Right cardiac atrium (tissue), 5 donors: ENCODE results near the gene FHOD3. TPM values are rescaled to one million over a fixed set of nuclear protein-coding genes. Genes with fewer than 3 reads are reported as not detected.

Experiments used
- ATAC-seq, 2 donors: fragments of 200-7000 bp; cut with Tn5 transposase; one replicate each; pipeline versions ENCODE4 v1.8.0 to v1.9.1; 2020; ENCODE audit warnings: moderate library complexity in 2 of 2, mild to moderate bottlenecking in 1 of 2
- DNase-seq, 3 donors: peaks; one replicate each; pipeline ENCODE4 v3.0.0-alpha.2; 2020
- H3K27ac ChIP-seq: one replicate; pipeline ENCODE4 v1.5.1; 2013; ENCODE audit warnings: mild to moderate bottlenecking, low read length, control low read depth, moderate library complexity
- H3K27me3 ChIP-seq: one replicate; pipeline ENCODE4 v1.6.1; 2013; ENCODE audit not compliant: control insufficient read depth, insufficient read depth
- H3K4me1 ChIP-seq: one replicate; pipeline ENCODE4 v1.6.1; 2013; ENCODE audit warnings: low read length; ENCODE audit not compliant: control insufficient read depth, insufficient read depth
- H3K4me3 ChIP-seq: one replicate; pipeline ENCODE4 v1.5.1; 2013; ENCODE audit warnings: low read length, control low read depth
- H3K9me3 ChIP-seq: one replicate; pipeline ENCODE4 v1.6.1; 2013; ENCODE audit warnings: low read length; ENCODE audit not compliant: control insufficient read depth
- whole genome bisulfite sequencing: extraction: QIAGEN DNeasy Blood & Tissue Kit; methylation state at CpG from one replicate; pipeline ENCODE4 v1.1.7; 2013; 5-methylcytosine and 5-hydroxymethylcytosine counted together
- intact Hi-C, 4 donors: fragments of 100-400 bp; cut with DNase I; formaldehyde crosslinking; loops; one replicate each; pipeline versions ENCODE4 v1.11.0 to v1.14.0; 2022 to 2023
- polyA plus RNA-seq: library from polyadenylated mRNA; stranded (reverse); fragments of 200-250 nt; gene quantifications from one replicate; pipeline ENCODE4 v1.2.3, GENCODE V29; 2013
- total RNA-seq, 4 donors: library from RNA; stranded (reverse); fragmentation: NEBNext Ultra II Directional; extraction: Animal tissue kit (Norgen Biotek cat#: 25700); gene quantifications; one replicate each; pipeline ENCODE4 v1.2.1, GENCODE V29; 2021
- donor health status: healthy with polysubstance abuse.
- donor health status: DM: no; HTN: yes; CAD: no.
- donor health status: DM: no; HTN: no; CAD: no.
- donor health status: DM: no; HTN: yes; CAD: no; lungs with severe emphysema.
- donor health status: DM: yes; HTN: yes; CAD: no.

FHOD3 gene
- total and polyA plus RNA-seq, 5 donors: 118 to 157 (median 138) TPM

DNA sequence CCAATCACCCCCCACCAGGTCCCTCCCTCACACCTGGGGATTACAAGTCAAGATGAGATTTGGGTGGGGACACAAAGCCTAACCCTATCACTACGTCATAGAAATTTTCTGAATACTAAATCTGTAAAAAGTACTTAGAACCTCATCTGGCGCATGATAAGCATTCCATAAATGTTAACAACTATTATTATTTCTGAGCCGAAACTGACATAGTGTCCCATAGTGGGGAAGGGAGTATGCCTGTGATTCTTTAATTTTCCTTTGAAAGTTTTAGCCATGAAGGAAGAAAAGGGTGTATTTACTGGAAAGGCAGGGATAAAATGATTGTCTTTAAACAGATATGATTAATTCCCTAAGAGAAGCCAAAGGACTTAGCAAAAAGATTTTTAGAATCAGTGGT is 71.4 kb downstream of the FHOD3 start:
- Histone ChIP-seq H3K4me1 (peaks cover 5% of the 10 kb centered on the region), H3K27ac (no peak overlapping the region)

DNA sequence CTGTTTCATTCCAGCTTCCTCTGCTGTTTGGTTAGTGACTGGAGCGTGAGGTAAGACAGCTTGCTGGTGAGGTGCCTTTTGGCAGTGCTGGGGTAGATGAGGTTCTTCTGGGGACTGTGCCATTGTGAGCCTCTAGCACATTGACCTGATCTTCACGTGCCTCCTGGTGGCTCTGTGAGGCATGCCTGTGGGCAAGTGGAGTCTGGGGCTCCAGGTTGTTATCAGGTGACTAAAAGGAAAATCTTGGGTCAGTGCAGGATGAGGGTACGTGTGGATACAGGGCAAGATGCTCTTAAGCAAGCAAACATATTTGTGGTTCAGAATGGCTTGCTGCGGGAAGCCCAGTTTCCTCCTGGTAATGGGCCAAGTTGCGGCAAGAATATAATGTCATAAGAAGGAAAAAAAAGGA is 75.4 kb downstream of the FHOD3 start:
- H3K4me1 ChIP-seq: peaks cover 5% of the 10 kb centered on the region
- intact Hi-C loops: loop anchor here in 1 of 4 donors (10.0 kb wide), 1 partner anchor 92 kb away; no protein-coding TSS in a partner anchor
- peak overlapping the region; percentile 39 for H3K27ac ChIP-seq
- no peak overlapping the region for H3K4me3 ChIP-seq
- H3K9me3 ChIP-seq: no peaks in the 10 kb centered on the region
- WGBS: 51% methylated on average over 5 of the region's 5 CpGs
- no peak for DNase-seq
- H3K27me3 ChIP-seq: no peaks in the 10 kb centered on the region
- ATAC-seq: peak; percentile 22

More for the DNA sequence above, 71.4 kb downstream of the FHOD3 start:
- ATAC-seq (no peak), DNase-seq (no peak)
- intact Hi-C loops: no loop called here
- Histone ChIP-seq H3K9me3 (no peaks in the 10 kb centered on the region), H3K27me3 (no peaks in the 10 kb centered on the region), H3K4me3 (no peak overlapping the region)
- 57% methylated on average over 3 of the region's 3 CpGs for WGBS

DNA sequence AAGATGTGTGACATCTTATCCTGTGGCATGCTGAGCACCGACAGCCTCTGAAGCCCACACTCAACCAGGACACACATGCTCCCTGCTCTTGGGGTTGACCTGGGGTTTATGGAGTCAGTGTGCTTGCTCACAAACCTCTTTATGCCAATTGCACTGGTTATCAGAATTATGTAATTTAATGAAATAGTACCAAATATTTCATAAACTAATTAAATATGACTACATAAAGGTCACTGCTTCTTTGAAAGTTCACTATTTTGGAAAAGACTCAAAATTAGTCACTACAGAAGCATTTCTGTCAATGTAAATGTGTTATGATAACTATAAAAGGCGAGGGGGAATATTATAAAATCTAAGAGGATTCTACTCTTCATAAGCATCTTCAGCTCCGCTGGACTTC is 76.7 kb downstream of the FHOD3 start:
- Histone ChIP-seq H3K4me3 (no peak overlapping the region), H3K27ac (no peak overlapping the region), H3K9me3 (no peaks in the 10 kb centered on the region), H3K27me3 (no peaks in the 10 kb centered on the region), H3K4me1 (peaks cover 5% of the 10 kb centered on the region)
- no peak for ATAC-seq
- WGBS: 64% methylated on average over 3 of the region's 3 CpGs
- DNase-seq: no peak
- intact Hi-C loops: loop anchor here in 1 of 4 donors (10.0 kb wide), 1 partner anchor 91 kb away; no protein-coding TSS in a partner anchor

DNA sequence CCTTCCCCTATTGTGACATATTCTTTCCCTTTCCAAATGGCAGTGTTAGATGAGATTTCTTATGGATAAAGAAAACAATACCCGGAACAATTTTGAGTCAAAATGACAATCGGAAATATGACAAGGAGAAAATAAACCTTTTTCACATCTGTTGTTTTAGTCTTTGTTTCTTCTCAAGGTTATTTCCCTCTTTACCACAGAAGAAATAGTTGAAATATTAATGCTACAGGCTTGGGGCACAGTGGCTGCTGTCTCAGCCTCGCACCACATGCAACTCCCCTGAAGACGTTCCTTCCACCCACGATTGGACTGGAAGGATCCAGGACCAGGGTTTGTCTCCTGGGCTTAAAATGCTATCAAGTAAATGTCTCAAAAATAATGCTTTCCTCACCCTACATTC is 77.6 kb downstream of the FHOD3 start:
- Histone ChIP-seq H3K4me1 (peaks cover 5% of the 10 kb centered on the region), H3K4me3 (no peak overlapping the region), H3K27me3 (no peaks in the 10 kb centered on the region), H3K9me3 (no peaks in the 10 kb centered on the region), H3K27ac (no peak overlapping the region)
- no peak for DNase-seq
- intact Hi-C loops: loop anchor here in 1 of 4 donors (10.0 kb wide), 1 partner anchor 90 kb away; no protein-coding TSS in a partner anchor
- ATAC-seq: no peak
- WGBS: 67% methylated on average over 5 of the region's 5 CpGs

DNA sequence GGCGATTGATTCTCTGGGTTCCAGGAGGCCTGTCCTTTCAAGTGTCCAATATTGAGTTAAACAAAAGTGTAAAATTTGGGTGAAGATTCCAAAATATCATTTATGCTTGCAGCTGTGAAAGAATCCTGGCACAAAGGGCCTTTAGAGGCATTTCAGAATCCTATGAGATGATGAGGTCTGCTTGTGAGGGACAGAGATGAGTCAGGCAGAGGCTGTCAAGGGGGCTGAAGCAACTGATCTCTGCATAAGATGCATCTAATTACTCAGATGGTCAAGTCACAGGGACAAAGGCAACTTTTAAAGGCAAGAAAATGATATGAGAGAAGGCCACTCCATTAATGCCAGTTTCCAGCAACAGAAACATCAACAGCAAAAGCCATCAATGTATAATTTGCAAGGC is 78.8 kb downstream of the FHOD3 start:
- WGBS: 89% methylated on average over 1 of the region's 1 CpG
- no peak overlapping the region for H3K27ac ChIP-seq
- ATAC-seq: no peak
- intact Hi-C loops: loop anchor here in 1 of 4 donors (10.0 kb wide), 1 partner anchor 88 kb away; no protein-coding TSS in a partner anchor
- DNase-seq: no peak
- no peak overlapping the region for H3K4me3 ChIP-seq
- H3K9me3 ChIP-seq: no peaks in the 10 kb centered on the region
- no peaks in the 10 kb centered on the region for H3K27me3 ChIP-seq
- H3K4me1 ChIP-seq: peaks cover 7% of the 10 kb centered on the region

DNA sequence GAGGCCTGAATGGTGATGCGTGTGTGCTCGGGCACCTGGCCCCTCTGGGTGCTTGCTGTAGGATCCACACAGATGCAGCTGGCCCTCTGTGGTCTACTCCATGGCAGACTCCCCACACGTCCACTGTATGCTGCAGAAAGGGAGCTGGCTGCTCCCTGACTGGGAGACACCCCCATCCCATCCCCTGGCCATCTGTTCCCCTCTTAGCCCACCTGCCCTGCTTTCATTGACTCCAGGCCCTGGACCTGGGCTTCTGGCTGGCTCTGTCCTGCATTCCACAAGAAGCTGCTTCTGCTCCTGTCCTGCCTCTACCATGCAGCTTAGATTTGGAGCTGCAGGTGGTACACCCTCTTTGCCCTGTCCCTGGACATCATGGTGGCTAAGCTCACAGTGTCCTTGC is 80.1 kb downstream of the FHOD3 start:
- DNase-seq (no peak), ATAC-seq (no peak)
- intact Hi-C loops: loop anchor here in 1 of 4 donors (10.0 kb wide), 1 partner anchor 87 kb away; no protein-coding TSS in a partner anchor
- no peaks in the 10 kb centered on the region for H3K9me3 ChIP-seq
- no peak overlapping the region for H3K4me3 ChIP-seq
- peaks cover 11% of the 10 kb centered on the region for H3K4me1 ChIP-seq
- 82% methylated on average over 3 of the region's 3 CpGs for WGBS
- no peaks in the 10 kb centered on the region for H3K27me3 ChIP-seq
- H3K27ac ChIP-seq: no peak overlapping the region

DNA sequence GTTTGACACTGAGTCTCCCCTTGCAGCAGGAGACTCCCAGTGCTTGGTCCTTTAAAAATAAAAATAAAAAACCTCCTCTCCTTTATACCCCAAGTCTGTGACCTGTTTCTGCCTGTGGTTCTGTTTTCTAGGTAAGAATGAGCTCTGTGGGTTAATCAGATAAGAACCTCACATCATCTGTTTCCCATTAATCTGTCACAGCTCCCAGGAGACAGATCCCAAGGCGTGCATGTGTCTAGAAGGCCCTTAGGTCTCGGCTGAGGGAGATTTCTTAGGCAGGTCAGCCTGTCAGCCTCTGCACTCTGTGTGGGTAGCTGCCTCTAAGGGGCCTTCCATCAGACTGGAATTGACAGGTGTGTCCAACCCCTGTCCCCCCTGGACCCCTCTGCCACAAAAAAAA is 80.7 kb downstream of the FHOD3 start:
- H3K27me3 ChIP-seq: no peaks in the 10 kb centered on the region
- 58% methylated on average over 2 of the region's 2 CpGs for WGBS
- no peak overlapping the region for H3K4me3 ChIP-seq
- DNase-seq (no peak), ATAC-seq (no peak)
- H3K9me3 ChIP-seq: no peaks in the 10 kb centered on the region
- H3K27ac ChIP-seq: no peak overlapping the region
- H3K4me1 ChIP-seq: peaks cover 8% of the 10 kb centered on the region
- intact Hi-C loops: loop anchor here in 1 of 4 donors (10.0 kb wide), 1 partner anchor 87 kb away; no protein-coding TSS in a partner anchor

DNA sequence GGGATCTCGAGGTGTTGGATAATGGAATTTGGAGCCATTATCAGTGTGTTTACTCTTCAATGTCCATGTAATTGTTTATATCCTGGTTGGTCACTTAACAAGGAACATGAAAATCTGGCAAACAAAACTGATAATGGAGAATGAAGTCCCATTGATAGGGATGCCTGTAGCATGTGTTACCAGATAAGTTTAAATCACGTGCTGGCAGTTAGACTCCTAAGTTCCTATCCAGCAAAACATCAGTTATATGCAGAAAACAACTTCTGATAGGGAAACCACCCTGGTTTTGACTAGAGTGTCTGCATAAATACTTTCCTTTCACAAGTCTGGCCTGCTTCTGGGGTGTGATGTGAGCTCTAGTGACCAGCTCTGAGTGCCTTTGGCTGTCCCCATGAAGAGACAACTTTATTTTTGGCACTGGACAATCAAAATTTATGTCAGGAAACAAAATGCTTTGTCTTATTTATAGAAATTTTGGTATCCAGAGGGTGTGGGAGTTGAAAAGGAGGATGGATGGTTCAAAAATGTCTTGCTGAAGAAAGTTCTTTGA is 82.0 kb downstream of the FHOD3 start:
- no peak for DNase-seq
- no peaks in the 10 kb centered on the region for H3K27me3 ChIP-seq
- H3K4me3 ChIP-seq: no peak overlapping the region
- 33% methylated on average over 2 of the region's 2 CpGs for WGBS
- H3K4me1 ChIP-seq: peaks cover 11% of the 10 kb centered on the region
- intact Hi-C loops: loop anchor here in 1 of 4 donors (10.0 kb wide), 1 partner anchor 85 kb away; no protein-coding TSS in a partner anchor
- H3K9me3 ChIP-seq: no peaks in the 10 kb centered on the region
- ATAC-seq: peak; percentile 62 to 72
- H3K27ac ChIP-seq: peak overlapping the region; percentile 15

DNA sequence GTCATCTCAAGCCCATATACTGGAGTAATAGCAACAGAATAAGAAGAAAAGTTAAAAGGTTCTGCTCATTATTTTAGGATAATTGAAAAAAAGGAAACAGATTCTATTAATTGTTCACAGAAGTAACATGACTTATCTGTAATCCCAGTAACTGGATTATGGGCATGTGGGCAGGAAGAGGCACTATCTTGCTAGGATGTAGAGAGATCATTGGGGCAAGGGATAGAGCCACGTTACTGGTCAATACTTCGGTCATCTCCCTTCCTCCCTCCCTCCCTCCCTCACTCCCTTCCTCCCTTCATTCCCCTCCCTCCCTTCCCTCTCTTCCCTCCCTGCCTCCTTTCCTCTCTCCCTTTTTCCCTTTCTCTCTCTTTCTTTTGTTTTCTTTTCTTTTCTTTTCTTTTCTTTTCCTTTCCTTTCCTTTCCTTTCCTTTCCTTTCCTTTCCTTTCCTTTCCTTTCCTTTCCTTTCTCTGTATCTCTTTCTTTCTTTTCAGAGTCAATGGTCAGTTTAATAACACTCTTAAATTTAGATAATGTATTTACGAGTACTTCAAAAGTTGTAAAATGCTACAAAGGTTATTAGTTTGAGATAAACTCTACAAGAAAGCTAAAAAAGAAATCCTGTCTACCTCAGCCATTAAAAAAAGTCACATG is 82.8 kb downstream of the FHOD3 start:
- DNase-seq: no peak
- Histone ChIP-seq H3K4me1 (peaks cover 9% of the 10 kb centered on the region), H3K27ac (peak overlapping the region; percentile 49), H3K27me3 (no peaks in the 10 kb centered on the region), H3K9me3 (no peaks in the 10 kb centered on the region), H3K4me3 (no peak overlapping the region)
- WGBS: 58% methylated on average over 3 of the region's 3 CpGs
- no peak for ATAC-seq
- intact Hi-C loops: no loop called here

DNA sequence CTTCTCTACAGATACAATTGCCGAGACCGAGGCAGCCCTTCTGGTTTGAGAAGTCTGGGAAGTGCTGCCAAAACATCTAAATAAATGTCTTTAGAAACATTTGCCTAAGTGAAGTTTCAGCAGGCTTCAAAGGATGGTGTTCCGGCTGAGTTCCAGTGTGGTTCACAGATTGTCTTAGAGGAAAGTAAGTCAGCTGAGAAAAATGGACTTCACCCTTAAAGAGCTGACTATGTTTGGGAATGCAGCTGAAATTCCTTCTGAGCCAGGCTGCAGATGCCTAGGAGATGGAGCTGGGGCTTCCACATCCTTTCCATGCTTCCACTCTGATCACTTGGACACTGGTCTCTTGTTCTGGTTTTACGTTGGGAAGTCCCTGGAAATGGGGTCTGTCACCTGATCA is 83.6 kb downstream of the FHOD3 start:
- Histone ChIP-seq H3K27me3 (no peaks in the 10 kb centered on the region), H3K4me3 (no peak overlapping the region), H3K9me3 (no peaks in the 10 kb centered on the region), H3K4me1 (peaks cover 9% of the 10 kb centered on the region), H3K27ac (peak overlapping the region; percentile 49)
- 70% methylated on average over 4 of the region's 4 CpGs for WGBS
- DNase-seq (no peak), ATAC-seq (no peak)
- intact Hi-C loops: no loop called here

DNA sequence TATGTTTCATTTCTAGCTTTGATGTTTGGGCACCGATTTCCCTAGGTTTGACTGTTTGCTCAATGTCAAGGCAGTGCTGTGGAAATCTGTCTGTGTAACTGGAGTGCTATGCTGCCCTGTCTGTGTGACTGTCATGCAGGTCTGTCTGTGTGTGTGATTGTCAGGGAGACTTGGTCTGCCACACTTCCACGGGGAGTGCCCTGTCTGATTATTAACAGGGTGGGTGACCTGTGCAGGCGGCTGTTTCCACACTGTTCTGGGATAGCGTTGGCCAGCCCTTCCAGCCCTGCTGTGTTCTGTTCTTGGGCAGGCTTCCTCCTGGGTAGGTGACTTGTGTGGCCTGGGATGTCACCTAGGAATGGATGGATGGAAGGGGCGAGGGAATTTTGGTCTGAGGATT is 85.3 kb downstream of the FHOD3 start:
- H3K4me3 ChIP-seq: no peak overlapping the region
- ATAC-seq: peak; percentile 32 to 47
- DNase-seq: no peak
- H3K9me3 ChIP-seq: no peaks in the 10 kb centered on the region
- WGBS: 54% methylated on average over 5 of the region's 5 CpGs
- no peaks in the 10 kb centered on the region for H3K27me3 ChIP-seq
- peak overlapping the region; percentile 79 for H3K27ac ChIP-seq
- intact Hi-C loops: no loop called here
- peaks cover 11% of the 10 kb centered on the region for H3K4me1 ChIP-seq
